ENCODE measurements around the gene MAGI1. TPM values are rescaled to one million over a fixed set of nuclear protein-coding genes. Genes with fewer than 3 reads are reported as not detected.

Gene MAGI1
- total and polyA plus RNA-seq, 2 donors (not counting 1 experiment from before 2014, with no cell fraction given), result 15.7 to 23.7 TPM

DNA sequence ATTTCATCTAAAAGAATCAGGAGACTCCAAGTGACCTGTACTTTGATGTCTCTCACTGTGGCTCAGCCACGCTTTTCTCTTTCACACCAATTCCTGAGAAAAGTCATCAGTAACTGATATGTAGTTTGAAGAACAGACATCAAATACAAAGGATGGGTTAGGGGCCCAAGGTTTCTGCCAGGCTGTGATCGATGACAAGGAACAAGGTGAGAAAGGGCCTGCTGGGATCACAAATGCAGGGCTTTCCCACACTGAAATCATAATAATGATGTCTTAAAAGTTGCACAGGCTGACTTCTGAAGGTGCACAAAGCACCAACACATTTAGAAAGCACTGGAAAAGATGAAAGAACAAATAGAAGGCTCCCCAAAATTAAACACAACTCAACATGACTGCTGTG is 396.9 kb downstream of the MAGI1 start:
- no peak overlapping the region for H3K27ac ChIP-seq (ENCODE audit: insufficient read depth, low read length)
- no peaks in the 10 kb centered on the region for H3K27me3 ChIP-seq (ENCODE audit: control insufficient read depth, insufficient read depth, low read length)
- H3K36me3 ChIP-seq (ENCODE audit: control insufficient read depth, insufficient read depth, low read length), result no peaks in the 10 kb centered on the region
- H3K4me3 ChIP-seq (replicated peaks in 1 of 4; ENCODE audit: control extremely low read depth in 1 of 4, insufficient read depth in 1 of 4, low read depth in 3 of 4, low read length in 4 of 4), result no peak overlapping the region
- H2AFZ ChIP-seq (ENCODE audit: low read length), result no peak overlapping the region
- no peak for TF ChIP-seq EZH2 (IDR thresholded peaks at IDR 0.05; ENCODE audit: low read length, missing control alignments)
- no peaks in the 10 kb centered on the region for H3K9me3 ChIP-seq (ENCODE audit: control insufficient read depth, insufficient read depth, low read depth, low read length)
- H3K4me1 ChIP-seq (ENCODE audit: control insufficient read depth, extremely low read depth, insufficient read depth, low read length), result no peaks in the 10 kb centered on the region
- no peak overlapping the region for H3K4me2 ChIP-seq (ENCODE audit: extremely low read depth, insufficient read depth, low read length)
- no peak overlapping the region for H3K9ac ChIP-seq (ENCODE audit: insufficient read depth, low read length)
- H4K20me1 ChIP-seq (ENCODE audit: control insufficient read depth, extremely low read depth, insufficient read depth, low read length), result peaks cover 3% of the 10 kb centered on the region
- DNase-seq (ENCODE audit: low read depth in 2 of 2), result no peak
- H3K79me2 ChIP-seq (ENCODE audit: control insufficient read depth, insufficient read depth, low read length), result no peaks in the 10 kb centered on the region

DNA sequence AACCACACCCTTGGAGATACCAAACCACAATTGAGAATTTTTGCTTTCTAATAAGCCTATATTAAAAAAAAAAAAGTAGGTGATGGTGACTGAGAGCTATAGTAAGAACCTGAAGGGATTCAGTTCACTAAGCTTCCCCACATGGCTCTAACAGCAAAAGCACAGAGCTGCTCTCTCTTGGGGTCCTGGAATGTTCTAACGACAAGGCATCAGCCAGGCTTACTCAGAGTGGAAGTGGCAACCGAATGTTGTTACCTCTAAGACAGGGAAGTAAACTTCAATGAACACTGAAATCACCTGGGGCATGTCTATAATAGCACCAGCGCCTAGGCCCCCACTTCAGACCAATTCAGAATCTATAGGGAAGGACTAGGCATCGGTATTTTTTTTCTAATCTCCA is 397.7 kb downstream of the MAGI1 start:
- Histone ChIP-seq H3K9ac (ENCODE audit: insufficient read depth, low read length) (no peak overlapping the region), H3K4me3 (replicated peaks in 1 of 4; ENCODE audit: control extremely low read depth in 1 of 4, insufficient read depth in 1 of 4, low read depth in 3 of 4, low read length in 4 of 4) (no peak overlapping the region), H3K9me3 (ENCODE audit: control insufficient read depth, insufficient read depth, low read depth, low read length) (no peaks in the 10 kb centered on the region), H2AFZ (ENCODE audit: low read length) (no peak overlapping the region), H3K79me2 (ENCODE audit: control insufficient read depth, insufficient read depth, low read length) (no peaks in the 10 kb centered on the region), H3K4me1 (ENCODE audit: control insufficient read depth, extremely low read depth, insufficient read depth, low read length) (no peaks in the 10 kb centered on the region), H3K27me3 (ENCODE audit: control insufficient read depth, insufficient read depth, low read length) (no peaks in the 10 kb centered on the region), H4K20me1 (ENCODE audit: control insufficient read depth, extremely low read depth, insufficient read depth, low read length) (peaks cover 3% of the 10 kb centered on the region), H3K27ac (ENCODE audit: insufficient read depth, low read length) (no peak overlapping the region), H3K36me3 (ENCODE audit: control insufficient read depth, insufficient read depth, low read length) (no peaks in the 10 kb centered on the region), H3K4me2 (ENCODE audit: extremely low read depth, insufficient read depth, low read length) (no peak overlapping the region)
- no peak for DNase-seq (ENCODE audit: low read depth in 2 of 2)
- TF ChIP-seq EZH2 (IDR thresholded peaks at IDR 0.05; ENCODE audit: low read length, missing control alignments), result no peak
- TF ChIP-seq, protein P1, sequence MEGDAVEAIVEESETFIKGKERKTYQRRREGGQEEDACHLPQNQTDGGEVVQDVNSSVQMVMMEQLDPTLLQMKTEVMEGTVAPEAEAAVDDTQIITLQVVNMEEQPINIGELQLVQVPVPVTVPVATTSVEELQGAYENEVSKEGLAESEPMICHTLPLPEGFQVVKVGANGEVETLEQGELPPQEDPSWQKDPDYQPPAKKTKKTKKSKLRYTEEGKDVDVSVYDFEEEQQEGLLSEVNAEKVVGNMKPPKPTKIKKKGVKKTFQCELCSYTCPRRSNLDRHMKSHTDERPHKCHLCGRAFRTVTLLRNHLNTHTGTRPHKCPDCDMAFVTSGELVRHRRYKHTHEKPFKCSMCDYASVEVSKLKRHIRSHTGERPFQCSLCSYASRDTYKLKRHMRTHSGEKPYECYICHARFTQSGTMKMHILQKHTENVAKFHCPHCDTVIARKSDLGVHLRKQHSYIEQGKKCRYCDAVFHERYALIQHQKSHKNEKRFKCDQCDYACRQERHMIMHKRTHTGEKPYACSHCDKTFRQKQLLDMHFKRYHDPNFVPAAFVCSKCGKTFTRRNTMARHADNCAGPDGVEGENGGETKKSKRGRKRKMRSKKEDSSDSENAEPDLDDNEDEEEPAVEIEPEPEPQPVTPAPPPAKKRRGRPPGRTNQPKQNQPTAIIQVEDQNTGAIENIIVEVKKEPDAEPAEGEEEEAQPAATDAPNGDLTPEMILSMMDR (conservative IDR thresholded peaks at IDR 0.05 in 1 of 2, IDR thresholded peaks at IDR 0.05 in 1 of 2; ENCODE audit: low read depth in 1 of 2, low read length in 2 of 2), result no peak

DNA sequence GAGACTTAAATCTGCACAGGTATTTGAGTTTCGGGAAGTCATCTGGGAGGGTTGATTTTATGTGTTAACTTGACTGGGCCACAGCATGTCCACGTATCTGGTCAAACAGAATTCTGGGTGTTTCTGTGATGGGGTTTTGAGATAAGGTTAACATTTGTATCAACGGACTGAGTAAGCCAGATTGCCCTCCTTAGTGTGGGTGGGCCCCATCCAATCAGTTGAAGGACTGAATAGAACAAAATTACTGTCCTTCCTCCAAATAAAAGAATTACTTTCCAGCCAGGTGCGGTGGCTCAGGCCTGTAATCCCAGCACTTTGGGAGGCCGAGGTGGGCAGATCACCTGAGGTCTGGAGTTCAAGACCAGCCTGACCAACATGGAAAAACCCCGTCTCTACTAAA is 399.3 kb downstream of the MAGI1 start:
- H3K4me1 ChIP-seq (ENCODE audit: control insufficient read depth, extremely low read depth, insufficient read depth, low read length), result no peaks in the 10 kb centered on the region
- H3K36me3 ChIP-seq (ENCODE audit: control insufficient read depth, insufficient read depth, low read length), result no peaks in the 10 kb centered on the region
- H3K4me2 ChIP-seq (ENCODE audit: extremely low read depth, insufficient read depth, low read length), result no peak overlapping the region
- no peak overlapping the region for H3K27ac ChIP-seq (ENCODE audit: insufficient read depth, low read length)
- H3K9me3 ChIP-seq (ENCODE audit: control insufficient read depth, insufficient read depth, low read depth, low read length), result no peaks in the 10 kb centered on the region
- no peaks in the 10 kb centered on the region for H3K27me3 ChIP-seq (ENCODE audit: control insufficient read depth, insufficient read depth, low read length)
- H2AFZ ChIP-seq (ENCODE audit: low read length), result no peak overlapping the region
- no peak overlapping the region for H3K9ac ChIP-seq (ENCODE audit: insufficient read depth, low read length)
- no peaks in the 10 kb centered on the region for H3K79me2 ChIP-seq (ENCODE audit: control insufficient read depth, insufficient read depth, low read length)
- H4K20me1 ChIP-seq (ENCODE audit: control insufficient read depth, extremely low read depth, insufficient read depth, low read length), result no peaks in the 10 kb centered on the region
- no peak for DNase-seq (ENCODE audit: low read depth in 2 of 2)
- H3K4me3 ChIP-seq (replicated peaks in 1 of 4; ENCODE audit: control extremely low read depth in 1 of 4, insufficient read depth in 1 of 4, low read depth in 3 of 4, low read length in 4 of 4), result no peak overlapping the region
- TF ChIP-seq, protein P1 (conservative IDR thresholded peaks at IDR 0.05 in 1 of 2, IDR thresholded peaks at IDR 0.05 in 1 of 2; ENCODE audit: low read depth in 1 of 2, low read length in 2 of 2), result no peak
- TF ChIP-seq EZH2 (IDR thresholded peaks at IDR 0.05; ENCODE audit: low read length, missing control alignments), result no peak
